Stimulated activated naive B cell treated with anti-CD40 and anti-IgM and Interleukin-4, amounts not matched to agents 10 μg/mL and 1 μg/mL and 100 μg/mL, for 72 hours (primary cell): ENCODE results near the gene MMADHC.

Experiments
- ATAC-seq, 2 donors: fragments of 150-1000 bp; cut with Tn5 transposase; replicated peaks; 2 replicates each; pipeline ENCODE4 v1.10.0; 2021; ENCODE audit warnings: moderate library complexity in 1 of 2
- DNase-seq: peaks from one replicate; pipeline ENCODE4 v3.0.0; 2021
- H3K27ac Mint-ChIP-seq: one replicate; pipeline ENCODE4 v1.8.0; 2022; ENCODE audit warnings: mild to moderate bottlenecking, mixed read lengths
- H3K27me3 Mint-ChIP-seq, 2 donors: one replicate each; pipeline ENCODE4 v1.8.0; 2022; ENCODE audit warnings: mixed read lengths in 2 of 2
- H3K36me3 Mint-ChIP-seq, 2 donors: one replicate each; pipeline ENCODE4 v1.8.0; 2022; ENCODE audit warnings: mixed read lengths in 2 of 2, mild to moderate bottlenecking in 1 of 2
- H3K4me1 Mint-ChIP-seq, 2 donors: one replicate each; pipeline ENCODE4 v1.8.0; 2022; ENCODE audit warnings: mixed read lengths in 2 of 2, mild to moderate bottlenecking in 1 of 2
- H3K4me3 Mint-ChIP-seq, 2 donors: one replicate each; pipeline ENCODE4 v1.8.0; 2022; ENCODE audit warnings: mild to moderate bottlenecking in 2 of 2, mixed read lengths in 2 of 2, moderate library complexity in 1 of 2
- H3K9me3 Mint-ChIP-seq, 2 donors: one replicate each; pipeline ENCODE4 v1.8.0; 2022; ENCODE audit warnings: mixed read lengths in 2 of 2, mild to moderate bottlenecking in 1 of 2

Gene MMADHC

GRCh38 chr2:149556452-149556851 lies 31.1 kb downstream of the MMADHC start:
- H3K4me3 Mint-ChIP-seq: no peak overlapping the region
- H3K27me3 Mint-ChIP-seq: peaks cover 11 to 22% of the 10 kb centered on the region in 2 donors
- H3K27ac Mint-ChIP-seq: no peak overlapping the region

DNA sequence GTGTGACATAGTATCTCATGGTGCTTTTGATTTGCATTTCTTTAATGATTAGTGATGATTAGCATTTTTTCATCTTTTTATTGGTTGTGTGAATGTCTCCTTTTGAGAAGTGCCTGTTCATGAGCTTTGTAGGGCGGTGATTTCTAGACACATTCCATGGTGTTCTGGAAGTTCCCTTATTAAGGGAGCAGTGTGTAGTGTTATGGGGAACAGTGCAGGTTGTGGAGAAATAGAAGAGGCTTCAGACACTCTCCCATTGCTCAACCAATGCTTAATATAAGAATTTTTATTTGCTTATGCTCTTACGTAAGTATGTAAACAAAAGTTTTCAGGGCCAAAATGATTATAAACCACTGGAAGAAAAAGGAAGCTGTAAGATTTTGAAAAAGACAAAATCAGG lies 34.7 kb downstream of the MMADHC start:
- Mint-ChIP-seq H3K27me3 (peaks cover 11 to 16% of the 10 kb centered on the region in 2 donors), H3K4me1 (no peaks in the 10 kb centered on the region), H3K27ac (no peak overlapping the region), H3K36me3 (no peaks in the 10 kb centered on the region), H3K9me3 (peaks cover 0 to 7% of the 10 kb centered on the region in 2 donors), H3K4me3 (no peak overlapping the region)
- ATAC-seq (no peak), DNase-seq (no peak)

More at GRCh38 chr2:149556452-149556851, 31.1 kb downstream of the MMADHC start:
- no peaks in the 10 kb centered on the region for H3K4me1 Mint-ChIP-seq
- H3K9me3 Mint-ChIP-seq: peaks cover 0 to 3% of the 10 kb centered on the region in 2 donors
- ATAC-seq (no peak), DNase-seq (no peak)
- H3K36me3 Mint-ChIP-seq: no peaks in the 10 kb centered on the region

GRCh38 chr2:149552226-149552625 lies 35.3 kb downstream of the MMADHC start:
- Mint-ChIP-seq H3K4me1 (no peaks in the 10 kb centered on the region), H3K9me3 (peaks cover 0 to 7% of the 10 kb centered on the region in 2 donors), H3K27me3 (peaks cover 11 to 16% of the 10 kb centered on the region in 2 donors), H3K4me3 (no peak overlapping the region), H3K27ac (no peak overlapping the region), H3K36me3 (no peaks in the 10 kb centered on the region)
- DNase-seq: no peak
- ATAC-seq: no peak

- Mint-ChIP-seq H3K27me3 (no peaks in the 10 kb centered on the region), H3K27ac (no peak overlapping the region), H3K4me3 (no peak overlapping the region), H3K36me3 (no peaks in the 10 kb centered on the region), H3K9me3 (peaks cover 0 to 3% of the 10 kb centered on the region in 2 donors), H3K4me1 (peaks cover 0 to 3% of the 10 kb centered on the region in 2 donors)
- no peak for DNase-seq
- no peak for ATAC-seq
Observed at GRCh38 chr2:149544692-149545091, 42.9 kb downstream of the MMADHC start.

- Mint-ChIP-seq H3K4me3 (no peak overlapping the region), H3K36me3 (no peaks in the 10 kb centered on the region)
- ATAC-seq: no peak
Observed at GRCh38 chr2:149543845-149544244, 43.7 kb downstream of the MMADHC start.

GRCh38 chr2:149540138-149540537 lies 47.4 kb downstream of the MMADHC start:
- DNase-seq (no peak), ATAC-seq (no peak)
- H3K36me3 Mint-ChIP-seq: no peaks in the 10 kb centered on the region
- no peak overlapping the region for H3K27ac Mint-ChIP-seq
- no peak overlapping the region for H3K4me3 Mint-ChIP-seq
- H3K9me3 Mint-ChIP-seq: peaks cover 0 to under 1% of the 10 kb centered on the region in 2 donors
- H3K4me1 Mint-ChIP-seq: peaks cover 0 to 4% of the 10 kb centered on the region in 2 donors
- no peaks in the 10 kb centered on the region for H3K27me3 Mint-ChIP-seq

More at GRCh38 chr2:149543845-149544244, 43.7 kb downstream of the MMADHC start:
- Mint-ChIP-seq H3K4me1 (peaks cover 0 to 3% of the 10 kb centered on the region in 2 donors), H3K27me3 (no peaks in the 10 kb centered on the region), H3K27ac (no peak overlapping the region), H3K9me3 (peaks cover 0 to 3% of the 10 kb centered on the region in 2 donors)
- no peak for DNase-seq

DNA sequence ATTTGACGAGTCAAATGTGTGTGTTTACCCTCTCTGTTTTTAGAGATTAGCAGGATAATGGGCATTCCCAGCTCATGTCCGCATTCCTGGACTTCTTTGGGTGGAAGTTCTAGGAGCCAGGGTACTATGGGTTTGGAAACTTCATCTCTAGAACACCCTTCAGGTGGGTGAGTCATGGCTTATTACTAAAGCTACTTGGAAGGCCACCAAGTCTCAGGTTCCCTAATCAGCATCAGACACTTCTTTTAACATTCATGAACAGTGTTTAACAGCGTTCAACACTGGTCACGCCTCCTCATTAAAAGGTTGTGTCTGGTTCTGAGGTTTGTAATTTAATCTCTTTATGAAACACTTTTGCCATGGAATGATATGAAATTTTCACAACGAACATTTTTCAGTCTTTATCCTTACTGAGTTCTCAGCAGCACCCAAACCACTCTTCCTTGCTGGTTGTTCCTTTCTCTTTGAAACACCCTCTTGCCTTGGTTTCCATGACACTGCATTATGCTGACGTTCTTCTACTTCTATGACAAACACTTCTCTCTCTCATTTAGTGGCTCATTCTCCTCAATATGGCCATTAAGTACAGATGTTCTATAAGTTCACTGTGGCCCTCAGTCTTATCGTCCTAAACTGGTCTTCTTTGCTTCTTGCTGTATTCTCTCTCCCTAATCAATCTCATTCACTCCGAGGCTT lies 49.3 kb downstream of the MMADHC start:
- Mint-ChIP-seq H3K27me3 (no peaks in the 10 kb centered on the region), H3K4me1 (peaks cover 0 to 1% of the 10 kb centered on the region in 2 donors), H3K4me3 (no peak overlapping the region), H3K27ac (no peak overlapping the region), H3K9me3 (no peaks in the 10 kb centered on the region), H3K36me3 (no peaks in the 10 kb centered on the region)
- DNase-seq (no peak), ATAC-seq (no peak)

- no peaks in the 10 kb centered on the region for H3K27me3 Mint-ChIP-seq
- H3K4me1 Mint-ChIP-seq: peaks cover 0 to 1% of the 10 kb centered on the region in 2 donors
- no peak overlapping the region for H3K4me3 Mint-ChIP-seq
- no peaks in the 10 kb centered on the region for H3K36me3 Mint-ChIP-seq
- no peaks in the 10 kb centered on the region for H3K9me3 Mint-ChIP-seq
- H3K27ac Mint-ChIP-seq: no peak overlapping the region
- ATAC-seq: peak; percentile 38 to 61
- DNase-seq: no peak
Observed at GRCh38 chr2:149537092-149537726, 50.4 kb downstream of the MMADHC start.

- Mint-ChIP-seq H3K9me3 (no peaks in the 10 kb centered on the region), H3K27me3 (no peaks in the 10 kb centered on the region), H3K36me3 (no peaks in the 10 kb centered on the region), H3K4me1 (peaks cover 0 to 1% of the 10 kb centered on the region in 2 donors), H3K4me3 (no peak overlapping the region), H3K27ac (no peak overlapping the region)
- DNase-seq (no peak), ATAC-seq (no peak)
Observed at GRCh38 chr2:149536649-149537048, 50.9 kb downstream of the MMADHC start.

GRCh38 chr2:149534674-149535073 lies 52.9 kb downstream of the MMADHC start:
- Mint-ChIP-seq H3K9me3 (no peaks in the 10 kb centered on the region), H3K27me3 (no peaks in the 10 kb centered on the region), H3K36me3 (no peaks in the 10 kb centered on the region), H3K4me1 (peaks cover 0 to 1% of the 10 kb centered on the region in 2 donors), H3K27ac (no peak overlapping the region), H3K4me3 (no peak overlapping the region)
- ATAC-seq (no peak), DNase-seq (no peak)

DNA sequence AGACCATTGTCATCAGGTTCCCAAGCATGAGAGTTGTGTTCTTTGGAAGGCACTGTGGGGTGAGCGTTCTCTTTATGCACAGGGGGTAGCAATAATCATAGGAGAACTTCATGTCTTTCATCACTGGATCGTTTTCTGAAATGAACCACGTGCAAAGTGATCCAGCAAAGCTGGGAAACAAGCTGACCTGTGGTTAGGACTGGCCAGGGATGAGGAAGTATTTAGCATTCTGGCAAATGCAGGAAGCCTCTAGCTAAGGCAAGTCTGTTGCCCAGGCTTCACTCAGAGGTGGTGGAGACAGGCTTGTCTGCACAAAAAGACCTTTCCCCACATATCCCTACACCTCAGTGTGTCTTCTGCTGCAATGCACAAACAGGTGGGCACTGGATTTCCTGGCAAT lies 58.6 kb downstream of the MMADHC start:
- ATAC-seq (no peak), DNase-seq (no peak)
- H3K27me3 Mint-ChIP-seq: peaks cover 6 to 14% of the 10 kb centered on the region in 2 donors
- no peaks in the 10 kb centered on the region for H3K36me3 Mint-ChIP-seq
- no peaks in the 10 kb centered on the region for H3K4me1 Mint-ChIP-seq
- no peak overlapping the region for H3K27ac Mint-ChIP-seq
- H3K4me3 Mint-ChIP-seq: no peak overlapping the region
- peaks cover 0 to 4% of the 10 kb centered on the region in 2 donors for H3K9me3 Mint-ChIP-seq

DNA sequence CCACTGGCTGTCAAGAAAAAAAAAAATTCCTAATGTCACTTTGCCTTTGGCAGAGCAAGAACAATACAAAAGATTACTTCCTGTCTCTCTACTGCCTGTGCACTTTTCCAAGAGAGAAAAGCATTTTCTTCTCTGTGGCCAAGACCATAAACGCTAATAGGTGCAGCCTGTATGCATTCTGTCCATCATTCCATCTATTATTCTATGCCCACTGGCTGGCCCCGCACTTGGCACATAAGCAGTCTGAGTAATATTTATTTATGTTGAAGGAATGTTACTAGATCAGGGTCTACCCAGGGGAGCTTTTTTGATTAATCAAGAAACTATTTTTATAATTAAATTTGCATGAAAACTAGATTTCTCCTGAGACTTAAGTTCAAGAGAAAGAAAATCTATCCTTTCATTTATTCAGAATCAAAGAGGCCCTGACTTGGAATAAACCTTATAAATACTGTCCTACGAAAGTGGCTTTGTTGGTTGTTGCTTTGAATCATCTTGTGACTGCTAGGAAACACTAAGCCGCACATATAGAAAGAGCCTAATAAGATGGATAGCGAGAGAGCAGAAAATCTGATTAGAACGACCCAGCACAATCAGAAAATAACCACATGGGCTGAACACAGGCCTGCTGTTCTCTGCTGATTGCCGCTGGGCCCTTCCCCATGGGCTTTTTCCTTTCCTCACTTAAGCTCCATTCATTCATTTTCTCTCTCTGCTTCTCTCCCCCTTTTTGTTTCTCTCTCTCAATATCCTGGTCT lies 59.4 kb downstream of the MMADHC start:
- no peak for DNase-seq
- Mint-ChIP-seq H3K27ac (no peak overlapping the region), H3K4me3 (no peak overlapping the region), H3K36me3 (no peaks in the 10 kb centered on the region), H3K27me3 (peaks cover 6 to 14% of the 10 kb centered on the region in 2 donors), H3K4me1 (no peaks in the 10 kb centered on the region), H3K9me3 (peaks cover 0 to 8% of the 10 kb centered on the region in 2 donors)
- ATAC-seq: no peak

DNA sequence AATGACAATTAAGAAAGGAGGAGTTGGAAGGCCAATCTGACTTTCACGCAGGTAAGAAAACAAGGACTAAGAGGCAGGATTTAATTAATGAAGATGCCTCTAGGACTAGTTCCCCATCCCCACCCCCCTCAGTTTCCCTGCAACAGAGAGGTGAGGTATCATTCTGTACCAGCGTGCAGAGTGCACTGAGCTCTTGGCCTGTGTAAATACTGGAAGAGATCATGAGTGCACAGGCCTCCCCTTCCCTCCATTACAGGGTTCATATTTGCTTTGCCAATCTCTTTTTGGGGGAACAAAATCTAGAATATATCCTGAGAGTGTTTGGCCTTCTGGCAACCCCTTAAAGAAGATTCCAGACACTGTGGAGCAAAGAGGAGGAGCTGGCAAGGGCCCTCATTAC lies 60.9 kb downstream of the MMADHC start:
- DNase-seq (no peak), ATAC-seq (no peak)
- no peak overlapping the region for H3K4me3 Mint-ChIP-seq
- H3K4me1 Mint-ChIP-seq: no peaks in the 10 kb centered on the region
- no peak overlapping the region for H3K27ac Mint-ChIP-seq
- H3K27me3 Mint-ChIP-seq: peaks cover 6 to 14% of the 10 kb centered on the region in 2 donors
- H3K9me3 Mint-ChIP-seq: peaks cover 0 to 12% of the 10 kb centered on the region in 2 donors
- no peaks in the 10 kb centered on the region for H3K36me3 Mint-ChIP-seq

DNA sequence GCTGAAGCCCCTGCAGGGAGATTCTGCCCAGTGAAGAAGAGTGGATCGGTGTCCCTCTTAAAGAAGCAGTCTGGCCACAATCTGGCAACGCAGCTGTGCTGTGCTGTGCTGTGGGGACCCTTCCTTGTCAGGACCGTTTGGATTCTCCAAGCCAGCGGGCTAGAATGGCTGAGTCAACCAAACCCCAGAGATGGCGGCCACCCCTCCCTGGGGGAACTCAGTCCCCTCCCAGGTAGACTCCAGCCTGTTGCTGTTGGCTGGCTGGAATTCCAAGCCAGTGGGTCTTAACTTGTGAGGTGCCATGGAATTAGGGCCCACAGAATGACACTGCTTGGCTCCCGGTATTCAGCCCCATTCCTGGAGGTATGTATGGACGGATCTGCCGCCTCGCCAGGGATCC lies 62.3 kb downstream of the MMADHC start:
- no peak for ATAC-seq
- H3K36me3 Mint-ChIP-seq: no peaks in the 10 kb centered on the region
- no peak overlapping the region for H3K4me3 Mint-ChIP-seq
- H3K9me3 Mint-ChIP-seq: peaks cover 0 to 15% of the 10 kb centered on the region in 2 donors
- peaks cover 6 to 14% of the 10 kb centered on the region in 2 donors for H3K27me3 Mint-ChIP-seq
- H3K4me1 Mint-ChIP-seq: no peaks in the 10 kb centered on the region
- no peak overlapping the region for H3K27ac Mint-ChIP-seq
- DNase-seq: no peak
